Erythroblast (primary cell): ENCODE results near the gene RASA3.

Experiments used
- GATA1 ChIP-seq: IDR thresholded peaks from 2 replicates; pipeline ENCODE4 v1.6.1; 2011; ENCODE audit warnings: low read depth, mild to moderate bottlenecking, control low read depth, low read length, moderate library complexity
- POLR2A ChIP-seq: IDR thresholded peaks from 2 replicates; pipeline ENCODE4 v1.6.1; 2011; ENCODE audit warnings: mild to moderate bottlenecking, low read length

- TF ChIP-seq POLR2A = no peak
- TF ChIP-seq GATA1 = no peak
These were observed 7.5 kb downstream of the RASA3 start for GRCh38 chr13:114124921-114125320.
